Heart left ventricle (tissue), 16 donors: Measurements from ENCODE around the gene DRD2. TPM values are rescaled to one million over a fixed set of nuclear protein-coding genes. Genes with fewer than 3 reads are reported as not detected.
A peak's percentile ranks its signal among the peaks of the same experiment; 100 is the strongest.

ENCODE experiments used
- ATAC-seq, 4 donors: fragments of 200-7000 bp; cut with Tn5 transposase; one replicate each; pipeline ENCODE4 v1.9.1; 2020 to 2022; ENCODE audit warnings: moderate library complexity in 4 of 4, mild to moderate bottlenecking in 3 of 4, moderate number of reproducible peaks in 1 of 4
- DNase-seq, 5 donors: peaks; one replicate each; pipeline ENCODE4 v3.0.0-alpha.2; 2020
- H3K27ac ChIP-seq, 12 donors: fragments of 200-600 bp; sonication (generic) in 4 of 12; one replicate each; pipeline versions ENCODE4 v1.5.0 to v1.8.0; 2016 to 2022; ENCODE audit warnings: mild to moderate bottlenecking in 2 of 12
- H3K27me3 ChIP-seq, 9 donors: fragments of 200-600 bp; sonication (generic) in 2 of 9; one replicate each; pipeline versions ENCODE4 v1.5.1 to v1.8.0; 2016 to 2022; ENCODE audit warnings: mild to moderate bottlenecking in 3 of 9
- H3K36me3 ChIP-seq, 9 donors: fragments of 200-600 bp; sonication (generic) in 2 of 9; one replicate each; pipeline versions ENCODE4 v1.5.0 to v1.8.0; 2018 to 2022; ENCODE audit warnings: mild to moderate bottlenecking in 2 of 9
- H3K4me1 ChIP-seq, 12 donors: fragments of 200-600 bp; sonication (generic) in 4 of 12; one replicate each; pipeline versions ENCODE4 v1.5.0 to v1.8.0; 2016 to 2022; ENCODE audit warnings: mild to moderate bottlenecking in 3 of 12
- H3K4me3 ChIP-seq, 12 donors: fragments of 200-600 bp; sonication (generic) in 4 of 12; one replicate each; pipeline versions ENCODE4 v1.5.0 to v1.8.0; 2017 to 2022; ENCODE audit warnings: mild to moderate bottlenecking in 9 of 12, moderate library complexity in 4 of 12
- H3K9me3 ChIP-seq, 12 donors: fragments of 200-600 bp; sonication (generic) in 4 of 12; one replicate each; pipeline versions ENCODE4 v1.5.0 to v1.8.0; 2016 to 2022; ENCODE audit warnings: mild to moderate bottlenecking in 1 of 12
- CTCF ChIP-seq, 12 donors: fragments of 200-600 bp; sonication (generic) in 4 of 12; IDR thresholded peaks; one replicate each; pipeline versions ENCODE4 v1.5.0 to v1.8.0; 2018 to 2022; ENCODE audit warnings: antibody characterized with exemption in 12 of 12, mild to moderate bottlenecking in 5 of 12
- POLR2A ChIP-seq, 2 donors: fragments of 450-650 bp; IDR thresholded peaks; one replicate each; pipeline ENCODE4 v1.6.1; 2017; ENCODE audit warnings: antibody characterized with exemption in 2 of 2, mild to moderate bottlenecking in 2 of 2, moderate library complexity in 2 of 2
- WGBS, 4 donors: extraction: QIAGEN DNeasy Blood & Tissue Kit in 2 of 4; methylation state at CpG; one replicate each; pipeline versions ENCODE4 v1.1.5 to v1.1.7; 2013 to 2018; 5-methylcytosine and 5-hydroxymethylcytosine counted together
- intact Hi-C, 10 donors: fragments of 100-400 bp; cut with DNase I; formaldehyde crosslinking; loops; one replicate each; pipeline versions ENCODE4 v1.11.1 to v1.14.2; 2022
- polyA plus RNA-seq, 2 donors: library from polyadenylated mRNA; stranded (reverse); fragments of 200-250 nt; gene quantifications; one replicate each; pipeline ENCODE4 v1.2.3, GENCODE V29; 2013
- total RNA-seq, 9 donors: library from RNA; depleted of rRNA in 2 of 9; stranded (reverse); fragments of >200 nt in 2 of 9; fragmentation: NEBNext Ultra II Directional in 3 of 9; extraction: Animal tissue kit (Norgen Biotek cat#: 25700) in 3 of 9; gene quantifications; one replicate each; pipeline versions ENCODE4 v1.1.0 to v1.2.4, GENCODE V29; 2016 to 2023
- donor health status: ischemic (EF 13 %, LVEDD 7.1; RV severe dilation, severe dysfunction).
- donor health status: healthy with polysubstance abuse.
- donor health status: DM: no; HTN: yes; CAD: no.
- donor health status: DM: no; HTN: no; CAD: no.
- donor health status: ischemic (EF 25% LVEDD 6.9; RV normal size, moderate dysfunction).
- donor health status: ischemic (EF 25% LVEDD 5.7; RV mildly dilated, moderate dysfunction).
- donor health status: healthy.
- donor health status: DM: yes; HTN: yes; CAD: no.
- donor health status: ischemic (EF 35%, LVEDD 5.7; RV mildly dilated, moderate dysfunction).
- donor health status: nonischemic (EF 11% LVEDD 7.7; RV severe dilation, severe dysfunction).
- donor health status: DM: yes; HTN: yes; CAD: no.
- donor health status: PGD.
- donor health status: ischemic (EF 29% LVEDD 5.4; RV normal size, mild dysfunction).
- donor health status: nonischemic (EF 23%, LVEDD 6.1; RV moderate dilation, normal function).

Gene DRD2
- total and polyA plus RNA-seq, 11 donors = 0.12 to 0.14 TPM; not detected in 9

- Histone ChIP-seq H3K9me3 (no peaks in the 10 kb centered on the region), H3K27me3 (peaks cover 0 to 4% (median 0%) of the 10 kb centered on the region in 9 donors), H3K4me3 (no peak overlapping the region), H3K4me1 (no peaks in the 10 kb centered on the region), H3K27ac (no peak overlapping the region), H3K36me3 (no peaks in the 10 kb centered on the region)
- intact Hi-C loops = no loop called here
- 71 to 96% (median 95%) methylated on average over 1 of the region's 1 CpG; no CpG with 5 or more reads in 1 of the 4 donors for WGBS, 4 donors
- DNase-seq (no peak), ATAC-seq (no peak)
- TF ChIP-seq POLR2A (IDR thresholded peaks at IDR 0.05) (no peak), CTCF (IDR thresholded peaks at IDR 0.05) (no peak)
Measured at GRCh38 chr11:113506893-113507292, 31.7 kb upstream of the DRD2 start.

GRCh38 chr11:113506461-113506860, 31.3 kb upstream of the DRD2 start:
- no peaks in the 10 kb centered on the region for H3K4me1 ChIP-seq
- no peaks in the 10 kb centered on the region for H3K9me3 ChIP-seq
- TF ChIP-seq CTCF (IDR thresholded peaks at IDR 0.05) (no peak), POLR2A (IDR thresholded peaks at IDR 0.05) (no peak)
- H3K27me3 ChIP-seq = peaks cover 0 to 7% (median 0%) of the 10 kb centered on the region in 9 donors
- intact Hi-C loops = no loop called here
- no peak overlapping the region for H3K27ac ChIP-seq
- 71 to 73% (median 72%) methylated on average over 6 of the region's 6 CpGs for WGBS, 4 donors
- DNase-seq (no peak), ATAC-seq (no peak)
- H3K4me3 ChIP-seq = no peak overlapping the region
- H3K36me3 ChIP-seq = no peaks in the 10 kb centered on the region

GRCh38 chr11:113505541-113506375, 30.6 kb upstream of the DRD2 start:
- DNase-seq = no peak
- Histone ChIP-seq H3K36me3 (no peaks in the 10 kb centered on the region), H3K9me3 (no peaks in the 10 kb centered on the region), H3K4me1 (no peaks in the 10 kb centered on the region), H3K27me3 (peaks cover 0 to 14% (median 0%) of the 10 kb centered on the region in 9 donors), H3K27ac (no peak overlapping the region), H3K4me3 (no peak overlapping the region)
- ATAC-seq = peak in 3 of 4 donors; percentile 22 to 76 (median 62)
- 33 to 43% (median 37%) methylated on average over 12 of the region's 12 CpGs for WGBS, 4 donors
- intact Hi-C loops = no loop called here
- no peak for TF ChIP-seq POLR2A (IDR thresholded peaks at IDR 0.05)
- no peak for TF ChIP-seq CTCF (IDR thresholded peaks at IDR 0.05)

GRCh38 chr11:113505046-113505445, 29.8 kb upstream of the DRD2 start:
- Histone ChIP-seq H3K27me3 (peaks cover 0 to 16% (median 0%) of the 10 kb centered on the region in 9 donors), H3K36me3 (no peaks in the 10 kb centered on the region), H3K27ac (no peak overlapping the region), H3K9me3 (no peaks in the 10 kb centered on the region), H3K4me1 (no peaks in the 10 kb centered on the region), H3K4me3 (no peak overlapping the region)
- intact Hi-C loops = no loop called here
- DNase-seq (no peak), ATAC-seq (no peak)
- WGBS, 4 donors = 68 to 76% (median 72%) methylated on average over 3 of the region's 3 CpGs
- TF ChIP-seq CTCF (IDR thresholded peaks at IDR 0.05) (no peak), POLR2A (IDR thresholded peaks at IDR 0.05) (no peak)
